Activated T-cell treated with anti-CD3 and anti-CD28 coated beads, Interleukin-2, amount 50 U/mL, for 4 hours (primary cell): Measurements from ENCODE around the gene CPNE9. TPM values are rescaled to one million over a fixed set of nuclear protein-coding genes. Genes with fewer than 3 reads are reported as not detected.

Experiments
- ATAC-seq, 2 donors: fragments of 200-7000 bp; cut with Tn5 transposase; one replicate each; pipeline ENCODE4 v1.10.0; 2021
- DNase-seq: peaks from one replicate; pipeline ENCODE4 v3.0.0-alpha.2; 2020
- H3K27me3 Mint-ChIP-seq: one replicate; pipeline ENCODE4 v1.8.0; 2021; ENCODE audit warnings: low read depth, mixed read lengths
- H3K36me3 Mint-ChIP-seq: one replicate; pipeline ENCODE4 v1.8.0; 2022; ENCODE audit warnings: mixed read lengths; ENCODE audit not compliant: insufficient read depth
- H3K4me1 Mint-ChIP-seq: one replicate; pipeline ENCODE4 v1.8.0; 2021; ENCODE audit warnings: low read depth, mixed read lengths
- H3K4me3 Mint-ChIP-seq: one replicate; pipeline ENCODE4 v1.8.0; 2021; ENCODE audit warnings: mild to moderate bottlenecking, moderate library complexity, mixed read lengths
- H3K9me3 Mint-ChIP-seq: one replicate; pipeline ENCODE4 v1.8.0; 2021; ENCODE audit warnings: mixed read lengths
- total RNA-seq, 3 donors: library from RNA; stranded (reverse); gene quantifications; one replicate each; pipeline ENCODE4 v1.2.1, GENCODE V29; 2021

CPNE9 gene
- total RNA-seq, 3 donors from 2014 or later: 0.19 TPM; not detected in 2

DNA sequence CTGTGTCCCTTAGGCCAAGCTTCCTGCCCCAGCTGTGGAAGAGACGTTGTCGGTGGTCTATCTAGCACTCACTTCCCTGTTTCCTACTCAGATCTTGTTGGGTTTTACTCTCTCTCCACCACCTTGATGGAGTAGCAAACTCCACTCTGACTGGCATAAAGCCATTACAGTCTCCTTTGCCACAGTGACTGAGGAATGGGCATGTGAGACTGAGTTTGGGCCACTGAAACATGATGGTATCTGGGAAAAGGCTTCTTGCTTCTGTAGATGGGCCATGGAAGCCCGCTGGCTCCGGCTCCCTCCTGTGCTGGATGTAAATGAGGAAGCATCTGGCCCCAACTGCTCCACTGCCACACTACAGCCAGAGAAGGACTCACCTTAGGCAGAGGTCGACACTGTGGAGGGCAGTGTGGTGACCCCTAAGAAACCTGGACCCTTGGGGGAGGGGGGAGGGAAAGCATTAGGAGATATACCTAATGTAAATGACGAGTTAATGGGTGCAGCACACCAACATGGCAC, 75.5 kb downstream of the CPNE9 start:
- no peaks in the 10 kb centered on the region for H3K9me3 Mint-ChIP-seq
- no peaks in the 10 kb centered on the region for H3K27me3 Mint-ChIP-seq
- H3K4me3 Mint-ChIP-seq: peak overlapping the region; percentile 46
- peaks cover 15% of the 10 kb centered on the region for H3K36me3 Mint-ChIP-seq
- no peak for ATAC-seq
- DNase-seq: no peak
- H3K4me1 Mint-ChIP-seq: peaks cover 61% of the 10 kb centered on the region

Other genes starting within 250 kb of the CPNE9 start
- not detected for gene LHFPL4, start 150.0 kb upstream of the CPNE9 start, total RNA-seq
- gene MTMR14, start 54.3 kb upstream of the CPNE9 start, total RNA-seq: 10 to 100 TPM; 42.5 to 47.6 (median 44.1) TPM
- gene BRPF1, start 27.9 kb downstream of the CPNE9 start, total RNA-seq: 10 to 100 TPM; 56.9 to 59.9 (median 59.8) TPM
- 10 to 100 TPM; 25.2 to 30.5 (median 28.8) TPM for gene OGG1, start 46.1 kb downstream of the CPNE9 start, total RNA-seq
- gene CAMK1, start 66.1 kb downstream of the CPNE9 start, total RNA-seq: 10 to 100 TPM; 15.3 to 20.7 (median 15.7) TPM
- gene TADA3, start 88.6 kb downstream of the CPNE9 start, total RNA-seq: 10 to 100 TPM; 39.3 to 42.0 (median 40.2) TPM
- 100 to 1,000 TPM; 257 to 268 (median 264) TPM for gene ARPC4, start 89.2 kb downstream of the CPNE9 start, total RNA-seq
- 10 to 100 TPM in 2 of 3 donors, 1 to 10 TPM in 1; 9.2 to 13.5 (median 11.1) TPM for gene TTLL3, start 106.4 kb downstream of the CPNE9 start, total RNA-seq
- gene RPUSD3, start 140.2 kb downstream of the CPNE9 start, total RNA-seq: 10 to 100 TPM; 56.5 to 70.3 (median 69.0) TPM
- gene CIDEC, start 176.4 kb downstream of the CPNE9 start, total RNA-seq: not detected
- 10 to 100 TPM; 39.2 to 42.3 (median 41.2) TPM for gene JAGN1, start 186.8 kb downstream of the CPNE9 start, total RNA-seq
- gene IL17RE, start 199.0 kb downstream of the CPNE9 start, total RNA-seq: under 1 TPM; 0.47 to 0.73 (median 0.61) TPM
- under 1 TPM; 0.27 to 0.53 (median 0.40) TPM for gene IL17RC, start 213.3 kb downstream of the CPNE9 start, total RNA-seq
- gene CRELD1, start 230.0 kb downstream of the CPNE9 start, total RNA-seq: 10 to 100 TPM; 11.0 to 15.6 (median 13.0) TPM
- gene PRRT3, start 248.6 kb downstream of the CPNE9 start, total RNA-seq: 1 to 10 TPM; 6.7 to 7.6 (median 7.5) TPM